ENCODE data around the gene MYO10. TPM values are rescaled to one million over a fixed set of nuclear protein-coding genes. Genes with fewer than 3 reads are reported as not detected.
"Not testable (repeated sequence)": the region's sequence is repeated elsewhere in the genome, so short reads cannot be mapped to it uniquely, and the experiment has no call there.

Gene MYO10
- total RNA-seq, 4 donors from 2014 or later, result 3.2 to 30.7 (median 22.9) TPM

DNA sequence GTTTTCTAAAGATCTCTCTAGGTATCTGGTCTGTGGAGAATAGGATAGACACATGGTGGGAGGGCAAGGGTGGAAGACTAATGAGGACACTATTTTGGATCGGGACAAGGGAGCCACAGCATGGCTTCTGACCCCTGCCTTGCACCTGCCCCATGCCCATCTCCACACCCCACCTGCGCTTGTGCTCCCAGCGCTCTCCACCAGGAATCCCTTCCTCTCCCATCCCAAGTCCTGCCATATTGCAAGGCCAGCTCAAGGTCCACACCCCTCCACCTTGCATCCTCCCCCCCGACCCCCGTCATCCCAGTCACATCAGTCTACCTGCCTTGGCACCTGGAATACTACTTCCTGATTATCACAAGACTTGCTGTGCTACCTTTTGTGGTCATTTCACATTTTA is 275.1 kb downstream of the MYO10 start:
- TF ChIP-seq POLR2A (IDR thresholded peaks at IDR 0.05), result no peak
- TF ChIP-seq CTCF (IDR thresholded peaks at IDR 0.05), result no peak
- H3K4me3 ChIP-seq, result no peak overlapping the region
- H3K27ac ChIP-seq, result no peak overlapping the region
- intact Hi-C loops (cut with DNase I; ENCODE audit: low total_unique reads), result no loop called here
- H3K9me3 ChIP-seq, result no peaks in the 10 kb centered on the region
- H3K4me1 ChIP-seq, result no peaks in the 10 kb centered on the region
- H3K27me3 ChIP-seq, result no peaks in the 10 kb centered on the region
- H3K36me3 ChIP-seq, result no peaks in the 10 kb centered on the region
- DNase-seq, result no peak

DNA sequence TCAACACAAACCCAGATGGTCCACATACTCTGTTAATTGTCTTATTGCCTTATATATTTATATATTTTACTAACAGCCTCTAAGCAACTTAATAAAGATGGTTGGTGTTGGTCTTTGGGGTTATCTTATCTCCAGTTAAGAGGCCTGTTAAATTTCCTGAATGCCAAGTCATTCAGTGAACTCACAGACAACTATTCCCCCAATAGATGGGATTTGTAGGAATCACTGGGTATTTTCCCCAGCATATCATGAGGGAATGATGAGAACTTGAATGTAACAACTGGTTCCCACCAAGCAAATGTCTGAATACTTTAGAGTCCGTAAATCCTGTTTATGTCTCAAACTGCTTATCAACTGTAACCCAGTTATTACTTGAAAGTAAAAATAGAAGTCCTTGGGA is 276.6 kb downstream of the MYO10 start:
- DNase-seq, result no peak
- no peak overlapping the region for H3K27ac ChIP-seq
- H3K4me1 ChIP-seq, result no peaks in the 10 kb centered on the region
- no peaks in the 10 kb centered on the region for H3K27me3 ChIP-seq
- no peaks in the 10 kb centered on the region for H3K9me3 ChIP-seq
- no peak overlapping the region for H3K4me3 ChIP-seq
- TF ChIP-seq POLR2A (IDR thresholded peaks at IDR 0.05) (no peak), CTCF (IDR thresholded peaks at IDR 0.05) (no peak)
- intact Hi-C loops (cut with DNase I; ENCODE audit: low total_unique reads), result no loop called here
- H3K36me3 ChIP-seq, result no peaks in the 10 kb centered on the region

DNA sequence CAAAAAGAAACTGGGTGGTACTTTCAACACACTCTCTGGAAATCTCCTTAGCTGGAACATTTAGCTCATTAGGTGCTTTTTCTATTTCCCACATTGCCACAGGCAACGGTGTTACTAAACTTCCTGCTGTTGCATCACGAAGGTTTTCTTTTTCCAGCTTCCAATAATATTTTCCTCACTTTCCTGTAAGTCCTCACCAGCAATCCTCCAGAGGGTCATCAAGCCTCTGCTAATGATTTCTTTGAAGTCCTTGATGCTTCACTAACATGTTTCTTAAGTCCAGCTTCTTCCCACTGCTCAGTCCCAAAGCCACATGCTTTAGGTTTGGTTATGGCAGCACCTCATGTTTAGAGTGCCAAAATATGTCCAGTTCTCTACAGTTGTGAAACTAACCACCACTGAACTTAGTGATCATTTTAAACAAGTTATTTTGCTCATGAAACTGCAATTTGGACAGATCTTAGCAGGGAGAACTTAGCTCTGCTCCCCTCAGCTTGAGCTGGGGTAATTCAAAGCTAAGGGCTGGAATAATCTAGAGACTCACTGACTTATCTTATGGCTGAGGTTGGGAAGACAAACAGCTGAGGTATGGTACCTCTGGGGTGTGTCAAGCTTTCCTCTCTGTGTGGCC is 279.4 kb downstream of the MYO10 start:
- no peak for DNase-seq
- Histone ChIP-seq H3K36me3 (no peaks in the 10 kb centered on the region), H3K4me3 (no peak overlapping the region), H3K9me3 (no peaks in the 10 kb centered on the region), H3K4me1 (no peaks in the 10 kb centered on the region), H3K27ac (no peak overlapping the region), H3K27me3 (no peaks in the 10 kb centered on the region)
- intact Hi-C loops (cut with DNase I; ENCODE audit: low total_unique reads), result no loop called here
- TF ChIP-seq CTCF (IDR thresholded peaks at IDR 0.05) (no peak), POLR2A (IDR thresholded peaks at IDR 0.05) (no peak)

DNA sequence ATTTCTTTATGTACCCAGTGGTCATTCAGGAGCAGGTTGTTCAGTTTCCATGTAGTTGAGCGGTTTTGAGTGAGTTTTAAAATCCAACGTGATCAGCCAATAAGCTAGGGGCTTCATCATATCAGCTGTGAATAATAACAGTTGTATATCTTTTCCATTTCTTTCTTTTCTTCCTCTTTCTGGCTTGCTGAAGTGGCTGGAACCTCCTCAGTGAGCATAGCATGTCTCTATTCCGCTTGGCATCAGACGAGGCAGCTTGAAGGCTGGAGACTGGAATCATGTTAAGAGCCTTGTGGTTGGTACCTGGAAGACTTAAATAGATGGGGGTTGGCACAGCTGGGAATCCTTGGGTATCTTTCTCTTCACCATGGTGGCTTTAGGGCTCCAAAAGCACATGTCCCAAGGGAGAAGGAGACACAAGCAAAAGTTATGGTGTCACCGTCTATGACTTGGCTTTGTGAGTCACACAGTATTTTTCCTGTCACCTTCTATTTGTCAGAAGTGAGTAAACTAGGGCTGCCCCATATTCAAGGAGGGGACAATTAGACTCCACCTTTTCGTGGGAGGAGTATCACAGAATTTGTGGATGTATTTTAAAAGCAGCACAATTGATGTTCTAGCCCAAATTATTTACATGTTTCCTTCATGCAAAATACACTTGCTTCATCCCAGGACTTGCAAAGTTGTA is 281.3 kb downstream of the MYO10 start:
- no peaks in the 10 kb centered on the region for H3K4me1 ChIP-seq
- intact Hi-C loops (cut with DNase I; ENCODE audit: low total_unique reads), result no loop called here
- no peak for DNase-seq
- no peak overlapping the region for H3K27ac ChIP-seq
- TF ChIP-seq CTCF (IDR thresholded peaks at IDR 0.05), result no peak
- TF ChIP-seq POLR2A (IDR thresholded peaks at IDR 0.05), result no peak
- no peaks in the 10 kb centered on the region for H3K9me3 ChIP-seq
- H3K36me3 ChIP-seq, result no peaks in the 10 kb centered on the region
- H3K27me3 ChIP-seq, result no peaks in the 10 kb centered on the region
- H3K4me3 ChIP-seq, result no peak overlapping the region

DNA sequence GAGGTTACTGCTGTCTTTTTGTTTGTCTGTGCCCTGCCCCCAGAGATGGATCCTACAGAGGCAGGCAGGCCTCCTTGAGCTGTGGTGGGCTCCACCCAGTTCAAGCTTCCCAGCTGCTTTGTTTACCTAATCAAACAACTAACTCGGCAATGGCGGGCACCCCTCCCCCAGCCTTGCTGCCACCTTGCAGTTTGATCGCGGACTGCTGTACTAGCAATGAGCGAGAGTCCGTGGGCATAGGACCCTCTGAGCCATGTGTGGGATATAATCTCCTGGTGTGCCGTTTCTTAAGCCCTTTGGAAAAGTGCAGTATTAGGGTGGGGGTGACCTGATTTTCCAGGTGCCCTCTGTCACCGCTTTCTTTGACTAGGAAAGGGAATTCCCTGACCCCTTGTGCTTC is 287.3 kb downstream of the MYO10 start:
- H3K4me1 ChIP-seq; H3K27ac ChIP-seq; H3K27me3 ChIP-seq; DNase-seq; H3K36me3 ChIP-seq; H3K4me3 ChIP-seq; intact Hi-C loops (cut with DNase I; ENCODE audit: low total_unique reads); H3K9me3 ChIP-seq: not testable (repeated sequence)
